PC-3 (cell line): ENCODE data around the gene ERFL. TPM values are rescaled to one million over a fixed set of nuclear protein-coding genes. Genes with fewer than 3 reads are reported as not detected.
"Not testable (repeated sequence)": the region's sequence is repeated elsewhere in the genome, so short reads cannot be mapped to it uniquely, and the experiment has no call there.

Source experiments
- ATAC-seq: fragments of 200-7000 bp; cut with Tn5 transposase; 2 replicates; pipeline ENCODE4 v1.9.1; 2020; ENCODE audit warnings: mild to moderate bottlenecking, moderate library complexity
- BruUV-seq: library from RNA; stranded (reverse); fragments of 400-500 nt; replicated peaks from 2 replicates; lab custom pipeline; 2021; lab: Mats Ljungman, UMichigan
- CTCF ChIA-PET: fragments of 300-600 bp; sonication (Branson Sonifier 250); formaldehyde crosslinking; loops from one replicate; lab custom pipeline; 2022; ENCODE audit warnings: antibody characterized with exemption; lab: Charles Lee
- POLR2A ChIA-PET: fragments of 300-600 bp; sonication (Branson Sonifier 250); formaldehyde crosslinking; loops from one replicate; lab custom pipeline; 2022; ENCODE audit warnings: antibody characterized with exemption; ENCODE audit not compliant: unreplicated experiment; lab: Charles Lee
- DNase-seq: peaks from one replicate; pipeline ENCODE4 v3.0.0-alpha.2; 2015
- H2AFZ ChIP-seq: fragments of 300-600 bp; sonication (generic); 2 replicates; pipeline ENCODE4 v1.6.0; 2016; ENCODE audit warnings: antibody characterized with exemption, low read length
- H3F3A ChIP-seq: fragments of 300-600 bp; sonication (generic); one replicate; pipeline ENCODE4 v1.6.0; 2017; ENCODE audit warnings: antibody characterized with exemption, low read length, control low read depth, mild to moderate bottlenecking; ENCODE audit not compliant: unreplicated experiment
- H3K27ac ChIP-seq: fragments of 300-600 bp; sonication (generic); 2 replicates; pipeline ENCODE4 v1.5.1; 2016; ENCODE audit warnings: mild to moderate bottlenecking, low read length
- H3K27me3 ChIP-seq: fragments of 300-600 bp; sonication (generic); 2 replicates; pipeline ENCODE4 v1.6.1; 2016; ENCODE audit warnings: low read length, mixed read lengths
- H3K36me3 ChIP-seq: fragments of 300-600 bp; sonication (generic); 2 replicates; pipeline ENCODE4 v1.6.1; 2016; ENCODE audit warnings: low read depth, mixed run types, low read length, mixed read lengths
- H3K4me1 ChIP-seq: fragments of 300-600 bp; sonication (generic); 2 replicates; pipeline ENCODE4 v1.5.1; 2016; ENCODE audit warnings: low read length; ENCODE audit not compliant: insufficient read depth
- H3K4me2 ChIP-seq: fragments of 300-600 bp; sonication (generic); 2 replicates; pipeline ENCODE4 v1.6.0; 2016; ENCODE audit warnings: low read length
- H3K4me3 ChIP-seq: fragments of 300-600 bp; sonication (generic); 2 replicates; pipeline ENCODE4 v1.5.1; 2016; ENCODE audit warnings: mild to moderate bottlenecking, low read length, mixed read lengths
- H3K79me2 ChIP-seq: fragments of 300-600 bp; sonication (generic); 2 replicates; pipeline ENCODE4 v1.6.1; 2017; ENCODE audit warnings: low read length, mixed read lengths
- H3K9ac ChIP-seq: fragments of 300-600 bp; sonication (generic); 2 replicates; pipeline ENCODE4 v1.6.0; 2016; ENCODE audit warnings: mild to moderate bottlenecking, low read length
- H3K9me2 ChIP-seq: fragments of 300-600 bp; sonication (generic); replicated peaks from 2 replicates; pipeline ENCODE4 v1.6.1; 2016; ENCODE audit warnings: mixed run types, low read length, mixed read lengths
- H3K9me3 ChIP-seq: fragments of 300-600 bp; sonication (generic); 2 replicates; pipeline ENCODE4 v1.6.1; 2016; ENCODE audit warnings: low read length, mixed read lengths
- H4K20me1 ChIP-seq: fragments of 300-600 bp; sonication (generic); 2 replicates; pipeline ENCODE4 v1.6.1; 2016; ENCODE audit warnings: low read length, mixed read lengths
- EZH2 ChIP-seq: fragments of 300-600 bp; sonication (generic); IDR thresholded peaks from one replicate; pipeline ENCODE4 v1.6.1; 2017; ENCODE audit warnings: antibody characterized with exemption, mild to moderate bottlenecking, low read length; ENCODE audit not compliant: unreplicated experiment
- EZH2phosphoT487 ChIP-seq: fragments of 300-600 bp; sonication (generic); IDR thresholded peaks from 2 replicates; pipeline ENCODE4 v1.6.1; 2018; ENCODE audit warnings: mild to moderate bottlenecking, antibody characterized with exemption, low read length, borderline replicate concordance
- intact Hi-C: fragments of 100-400 bp; cut with micrococcal nuclease; formaldehyde crosslinking; loops from 2 replicates; pipeline ENCODE4 v1.9.0; 2023
- total RNA-seq: library from RNA; depleted of rRNA; stranded (reverse); fragments of >200 nt; gene quantifications from 2 replicates; pipeline ENCODE4 v1.2.3, GENCODE V29; 2014
- TF ChIP-seq, protein P1 (sequence below): fragments of 300-600 bp; sonication (generic); conservative IDR thresholded peaks from 2 replicates; pipeline ENCODE4 v1.5.1; 2017; ENCODE audit warnings: antibody characterized with exemption, low read depth, mild to moderate bottlenecking, low read length

ERFL gene
- total RNA-seq, 1 experiment from 2014 or later: 0.11 TPM

DNA sequence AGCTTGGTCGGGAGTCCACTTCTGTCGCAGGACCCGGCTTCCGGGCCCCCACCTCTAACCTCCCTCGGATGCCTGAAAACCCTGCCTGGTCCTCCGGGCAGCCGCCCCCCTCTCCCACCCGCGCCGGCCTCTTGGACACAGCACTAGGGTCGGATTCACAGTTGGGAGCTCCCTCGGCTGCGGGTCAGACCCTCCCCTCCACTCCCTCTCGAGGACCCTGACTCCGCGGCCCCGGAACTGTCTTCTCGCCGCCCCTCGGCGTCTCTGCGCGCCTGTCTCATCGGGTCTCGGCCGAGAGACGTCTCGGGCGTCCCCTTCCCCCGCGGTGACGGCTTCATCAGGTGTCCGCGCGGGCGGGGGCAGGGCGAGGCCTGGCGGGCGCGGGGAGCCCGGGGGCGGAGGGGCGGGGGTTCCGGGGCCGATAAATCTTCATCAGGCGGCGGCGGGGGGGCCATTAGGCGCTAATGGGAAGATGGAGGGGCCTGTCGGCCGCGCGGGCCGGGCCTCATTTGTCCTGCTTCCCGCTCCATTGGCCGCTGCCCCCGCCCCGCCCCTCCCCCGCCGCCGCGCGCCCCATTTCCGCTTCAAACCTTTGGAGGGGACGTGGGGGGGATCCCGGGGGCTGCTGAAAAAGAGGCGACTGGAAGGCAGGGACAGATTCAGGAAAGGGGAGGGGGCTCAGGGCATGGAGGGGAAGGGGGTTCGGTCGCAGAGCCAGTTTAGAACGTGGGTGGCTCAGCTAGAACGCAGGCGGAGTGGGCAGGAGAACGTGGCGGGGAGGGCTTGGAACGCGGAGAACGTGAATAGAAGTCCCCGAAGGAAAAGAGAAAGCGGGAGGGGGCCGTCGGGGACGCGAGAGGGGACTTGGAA, 11.8 kb upstream of the ERFL start:
- Histone ChIP-seq H4K20me1 (no peaks in the 10 kb centered on the region), H2AFZ (peak overlapping the region; percentile 69), H3K4me3 (peak overlapping the region; percentile 50), H3K27me3 (no peaks in the 10 kb centered on the region), H3K36me3 (no peaks in the 10 kb centered on the region), H3F3A (no peaks in the 10 kb centered on the region), H3K27ac (no peak overlapping the region), H3K9ac (no peak overlapping the region), H3K9me3 (no peaks in the 10 kb centered on the region), H3K9me2 (no peaks in the 10 kb centered on the region), H3K4me1 (0 out of 2 replicates have a peak, but pooled peaks cover 9% of the 10 kb centered on the region), H3K4me2 (peak overlapping the region; percentile 81), H3K79me2 (no peaks in the 10 kb centered on the region)
- CTCF ChIA-PET: no interaction called here
- TF ChIP-seq EZH2phosphoT487 (no peak), EZH2 (no peak)
- TF ChIP-seq, protein P1, sequence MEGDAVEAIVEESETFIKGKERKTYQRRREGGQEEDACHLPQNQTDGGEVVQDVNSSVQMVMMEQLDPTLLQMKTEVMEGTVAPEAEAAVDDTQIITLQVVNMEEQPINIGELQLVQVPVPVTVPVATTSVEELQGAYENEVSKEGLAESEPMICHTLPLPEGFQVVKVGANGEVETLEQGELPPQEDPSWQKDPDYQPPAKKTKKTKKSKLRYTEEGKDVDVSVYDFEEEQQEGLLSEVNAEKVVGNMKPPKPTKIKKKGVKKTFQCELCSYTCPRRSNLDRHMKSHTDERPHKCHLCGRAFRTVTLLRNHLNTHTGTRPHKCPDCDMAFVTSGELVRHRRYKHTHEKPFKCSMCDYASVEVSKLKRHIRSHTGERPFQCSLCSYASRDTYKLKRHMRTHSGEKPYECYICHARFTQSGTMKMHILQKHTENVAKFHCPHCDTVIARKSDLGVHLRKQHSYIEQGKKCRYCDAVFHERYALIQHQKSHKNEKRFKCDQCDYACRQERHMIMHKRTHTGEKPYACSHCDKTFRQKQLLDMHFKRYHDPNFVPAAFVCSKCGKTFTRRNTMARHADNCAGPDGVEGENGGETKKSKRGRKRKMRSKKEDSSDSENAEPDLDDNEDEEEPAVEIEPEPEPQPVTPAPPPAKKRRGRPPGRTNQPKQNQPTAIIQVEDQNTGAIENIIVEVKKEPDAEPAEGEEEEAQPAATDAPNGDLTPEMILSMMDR: no peak
- ATAC-seq: no peak; the same call in 1 of the 2 replicates
- intact Hi-C loops: loop anchor here (5.0 kb wide), 2 partner anchors 53 to 68 kb away; no protein-coding TSS in a partner anchor
- BruUV-seq: no TSS peak
- POLR2A ChIA-PET: no interaction called here
- DNase-seq: no peak

DNA sequence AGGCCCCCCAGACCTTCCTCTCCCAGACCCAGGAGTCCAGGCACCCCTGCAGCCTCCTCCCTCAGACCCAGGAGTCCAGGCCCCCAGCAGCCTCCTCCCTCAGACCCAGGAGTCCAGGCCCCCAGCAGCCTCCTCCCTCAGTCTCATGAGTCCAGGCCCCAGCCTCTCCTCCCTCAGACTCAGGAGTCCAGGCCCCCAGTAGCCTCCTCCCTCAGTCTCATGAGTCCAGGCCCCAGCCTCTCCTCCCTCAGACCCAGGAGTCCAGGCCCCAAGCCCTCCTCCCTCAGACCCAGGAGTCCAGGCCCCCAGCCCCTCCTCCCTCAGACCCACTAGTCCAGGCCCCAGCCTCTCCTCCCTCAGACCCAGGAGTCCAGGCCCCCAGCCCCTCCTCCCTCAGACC, 11.0 kb upstream of the ERFL start:
- CTCF ChIA-PET, H3K36me3 ChIP-seq, H3K4me1 ChIP-seq, H3K9me2 ChIP-seq, BruUV-seq, H3K27me3 ChIP-seq, H2AFZ ChIP-seq, ATAC-seq, H4K20me1 ChIP-seq, H3F3A ChIP-seq, H3K4me2 ChIP-seq, H3K9ac ChIP-seq, H3K79me2 ChIP-seq, H3K9me3 ChIP-seq, POLR2A ChIA-PET, H3K27ac ChIP-seq, H3K4me3 ChIP-seq, DNase-seq: not testable (repeated sequence)
- intact Hi-C loops: loop anchor here (5.0 kb wide), 2 partner anchors 52 to 67 kb away; no protein-coding TSS in a partner anchor

DNA sequence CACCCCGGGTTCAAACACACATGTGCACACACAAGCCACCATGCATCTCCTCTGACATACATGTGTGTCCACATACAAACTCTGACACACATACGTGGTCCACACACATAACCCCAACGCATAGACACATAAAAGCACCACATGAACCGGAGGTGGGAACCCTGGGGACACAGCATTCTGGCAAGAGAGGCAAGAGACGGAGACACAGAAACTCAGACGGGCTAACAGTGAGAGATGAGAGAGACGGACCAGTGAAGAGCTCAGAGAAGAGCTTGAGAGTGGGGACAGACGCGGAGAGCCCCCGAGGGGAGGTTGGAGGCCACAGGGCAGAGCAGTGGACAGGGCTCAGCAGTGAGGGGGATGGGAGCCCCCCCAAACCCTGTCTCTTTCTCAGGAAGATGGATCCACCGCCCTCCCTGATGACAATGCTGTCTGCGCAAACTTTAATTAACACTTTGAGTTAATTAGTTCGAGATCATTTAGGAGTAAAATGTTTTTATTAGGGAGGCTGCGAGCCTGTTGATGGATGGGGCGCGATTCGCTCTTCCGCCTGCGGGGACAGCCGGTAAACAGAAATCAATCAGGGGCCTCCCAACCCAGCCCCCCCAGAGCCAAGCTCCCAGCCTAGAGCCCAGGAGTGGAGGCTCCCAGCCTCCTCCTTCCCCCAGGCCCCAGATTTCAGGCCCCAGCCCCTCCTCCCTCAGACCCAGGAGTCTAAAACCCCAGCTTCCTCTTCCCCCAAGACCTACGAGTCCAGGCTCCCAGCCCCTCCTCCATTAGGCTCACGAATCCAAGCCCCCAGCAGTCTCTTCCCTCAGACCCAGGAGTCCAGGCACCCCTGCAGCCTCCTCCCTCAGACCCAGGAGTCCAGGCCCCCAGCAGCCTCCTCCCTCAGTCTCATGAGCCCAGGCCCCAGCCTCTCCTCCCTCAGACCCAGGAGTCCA, 9.5 kb upstream of the ERFL start:
- ChIA-PET CTCF (no interaction called here), POLR2A (no interaction called here)
- H3K79me2 ChIP-seq: no peaks in the 10 kb centered on the region
- H3K27ac ChIP-seq: no peak overlapping the region
- H3K9me2 ChIP-seq: no peaks in the 10 kb centered on the region
- ATAC-seq (no peak), DNase-seq (no peak)
- intact Hi-C loops: loop anchor here (5.0 kb wide), 2 partner anchors 50 to 65 kb away; no protein-coding TSS in a partner anchor
- no peaks in the 10 kb centered on the region for H4K20me1 ChIP-seq
- 0 out of 2 replicates have a peak, but pooled peaks cover 9% of the 10 kb centered on the region for H3K4me1 ChIP-seq
- TF ChIP-seq, protein P1: no peak
- TF ChIP-seq EZH2phosphoT487 (no peak), EZH2 (no peak)
- H3K9ac ChIP-seq: no peak overlapping the region
- no peaks in the 10 kb centered on the region for H3K9me3 ChIP-seq
- H3F3A ChIP-seq: no peaks in the 10 kb centered on the region
- no peaks in the 10 kb centered on the region for H3K27me3 ChIP-seq
- no TSS peak for BruUV-seq
- no peak overlapping the region for H3K4me2 ChIP-seq
- no peak overlapping the region for H2AFZ ChIP-seq
- no peak overlapping the region for H3K4me3 ChIP-seq
- H3K36me3 ChIP-seq: no peaks in the 10 kb centered on the region
